Right kidney (tissue), 1 donor: ENCODE measurements around the gene WFDC5.
"Not testable (repeated sequence)": the region's sequence is repeated elsewhere in the genome, so short reads cannot be mapped to it uniquely, and the experiment has no call there.

Experiments
- DNase-seq: peaks from one replicate; pipeline ENCODE4 v3.0.0-alpha.2; 2016

WFDC5 gene

GRCh38 chr20:45087814-45088213 lies 27.2 kb downstream of the WFDC5 start:
- no peak for DNase-seq

- no peak for DNase-seq
These were observed 27.7 kb downstream of the WFDC5 start for GRCh38 chr20:45087097-45087790.

- DNase-seq, result no peak
These were observed 29.1 kb downstream of the WFDC5 start for GRCh38 chr20:45085867-45086266.

- DNase-seq, result no peak
These were observed 29.7 kb downstream of the WFDC5 start for GRCh38 chr20:45085289-45085688.

GRCh38 chr20:45083127-45083526 lies 31.8 kb downstream of the WFDC5 start:
- DNase-seq, result no peak

- DNase-seq, result no peak
These were observed 32.5 kb downstream of the WFDC5 start for GRCh38 chr20:45082468-45082867.

GRCh38 chr20:45080867-45081624 lies 33.9 kb downstream of the WFDC5 start:
- DNase-seq, result no peak

- no peak for DNase-seq
These were observed 37.4 kb downstream of the WFDC5 start for GRCh38 chr20:45077559-45077958.

GRCh38 chr20:45073221-45073620 lies 41.8 kb downstream of the WFDC5 start:
- no peak for DNase-seq

- DNase-seq, result no peak
These were observed 42.9 kb downstream of the WFDC5 start for GRCh38 chr20:45072066-45072465.

- no peak for DNase-seq
These were observed 43.9 kb downstream of the WFDC5 start for GRCh38 chr20:45070932-45071632.

GRCh38 chr20:45069261-45069660 lies 45.7 kb downstream of the WFDC5 start:
- DNase-seq, result no peak

- no peak for DNase-seq
These were observed 47.4 kb downstream of the WFDC5 start for GRCh38 chr20:45067558-45067957.

GRCh38 chr20:45067087-45067486 lies 47.9 kb downstream of the WFDC5 start:
- no peak for DNase-seq

GRCh38 chr20:45066372-45066771 lies 48.6 kb downstream of the WFDC5 start:
- no peak for DNase-seq

GRCh38 chr20:45064812-45065211 lies 50.2 kb downstream of the WFDC5 start:
- no peak for DNase-seq

- not testable (repeated sequence) for DNase-seq
These were observed 51.9 kb downstream of the WFDC5 start for GRCh38 chr20:45063107-45063506.

GRCh38 chr20:45061244-45061643 lies 53.7 kb downstream of the WFDC5 start:
- no peak for DNase-seq

GRCh38 chr20:45060294-45060693 lies 54.7 kb downstream of the WFDC5 start:
- DNase-seq, result no peak
